IMR-90 (cell line): ENCODE data around the gene NT5DC1. TPM values are rescaled to one million over a fixed set of nuclear protein-coding genes. Genes with fewer than 3 reads are reported as not detected.

ENCODE experiments used
- ATAC-seq: fragments of 200-7000 bp; cut with Tn5 transposase; 2 replicates; pipeline ENCODE4 v1.9.1; 2020; ENCODE audit warnings: low read depth, mild to moderate bottlenecking, moderate library complexity
- BruUV-seq: library from RNA; stranded (reverse); fragments of 400-500 nt; replicated peaks from 2 replicates; lab custom pipeline; 2021; lab: Mats Ljungman, UMichigan
- CTCF ChIA-PET: fragments of 300-600 bp; formaldehyde crosslinking; extraction: SDS; loops from one replicate; lab custom pipeline; 2021; ENCODE audit warnings: antibody characterized with exemption; lab: Yijun Ruan, JAX
- POLR2A ChIA-PET: fragments of 300-600 bp; sonication (Branson Sonifier 250); formaldehyde crosslinking; loops from one replicate; lab custom pipeline; 2022; ENCODE audit warnings: antibody characterized with exemption; ENCODE audit not compliant: unreplicated experiment; lab: Charles Lee
- DNase-seq: peaks from one replicate; pipeline ENCODE4 v3.0.0; 2013
- H2AFZ ChIP-seq: replicated peaks from 2 replicates; pipeline ENCODE3; 2013; ENCODE audit warnings: low read length, mild to moderate bottlenecking; ENCODE audit not compliant: poor library complexity
- H2AK5ac ChIP-seq: 2 replicates; pipeline ENCODE4 v1.6.1; 2013; ENCODE audit warnings: low read depth, low read length, inconsistent platforms
- H2AK9ac ChIP-seq: replicated peaks from 2 replicates; pipeline ENCODE3; 2013; ENCODE audit warnings: mild to moderate bottlenecking, low read depth, low read length, moderate library complexity; ENCODE audit not compliant: poor library complexity
- H2BK120ac ChIP-seq: 2 replicates; pipeline ENCODE4 v1.6.1; 2013; ENCODE audit warnings: low read depth, low read length, inconsistent platforms
- H2BK15ac ChIP-seq: 3 replicates; pipeline ENCODE4 v1.6.1; 2013; ENCODE audit warnings: low read depth, low read length, inconsistent platforms
- H2BK20ac ChIP-seq: 2 replicates; pipeline ENCODE4 v1.6.1; 2013; ENCODE audit warnings: low read depth, mild to moderate bottlenecking, inconsistent platforms, low read length, moderate library complexity
- H2BK5ac ChIP-seq: 2 replicates; pipeline ENCODE4 v1.6.1; 2013; ENCODE audit warnings: mild to moderate bottlenecking, low read depth, low read length, inconsistent platforms; ENCODE audit not compliant: poor library complexity, severe bottlenecking
- H3K14ac ChIP-seq: replicated peaks from 2 replicates; pipeline ENCODE4 v1.6.1; 2013; ENCODE audit warnings: low read depth, low read length, inconsistent platforms
- H3K18ac ChIP-seq: 2 replicates; pipeline ENCODE4 v1.6.1; 2013; ENCODE audit warnings: low read depth, low read length, control low read depth
- H3K23ac ChIP-seq: 2 replicates; pipeline ENCODE4 v1.6.1; 2013; ENCODE audit warnings: low read depth, low read length, inconsistent platforms
- H3K27ac ChIP-seq: 2 replicates; pipeline ENCODE4 v1.5.1; 2013; ENCODE audit warnings: mild to moderate bottlenecking, control low read depth, low read length; ENCODE audit not compliant: insufficient read depth
- H3K27me3 ChIP-seq: 2 replicates; pipeline ENCODE4 v1.6.1; 2013; ENCODE audit warnings: low read length; ENCODE audit not compliant: control insufficient read depth, insufficient read depth
- H3K36me3 ChIP-seq: 2 replicates; pipeline ENCODE4 v1.6.1; 2013; ENCODE audit warnings: low read length, mixed read lengths; ENCODE audit not compliant: control insufficient read depth, insufficient read depth
- H3K4ac ChIP-seq: 2 replicates; pipeline ENCODE4 v1.6.1; 2013; ENCODE audit warnings: low read depth, low read length, inconsistent platforms
- H3K4me1 ChIP-seq: 2 replicates; pipeline ENCODE4 v1.6.1; 2013; ENCODE audit warnings: low read length, mixed read lengths; ENCODE audit not compliant: control insufficient read depth, insufficient read depth
- H3K4me2 ChIP-seq: 2 replicates; pipeline ENCODE4 v1.6.1; 2013; ENCODE audit warnings: low read depth, mild to moderate bottlenecking, control low read depth, low read length, moderate library complexity
- H3K4me3 ChIP-seq: 2 replicates; pipeline ENCODE4 v1.5.1; 2013; ENCODE audit warnings: low read depth, mild to moderate bottlenecking, control low read depth, low read length, moderate library complexity; ENCODE audit not compliant: insufficient read depth
- H3K56ac ChIP-seq: 2 replicates; pipeline ENCODE4 v1.6.1; 2013; ENCODE audit warnings: low read length, inconsistent platforms; ENCODE audit not compliant: insufficient read depth; ENCODE audit errors: extremely low read depth
- H3K79me1 ChIP-seq, 2 experiments: 2 replicates each; pipeline ENCODE4 v1.6.1; 2013; ENCODE audit warnings: low read length in 2 of 2, inconsistent platforms in 1 of 2, low read depth in 1 of 2
- H3K9ac ChIP-seq: 2 replicates; pipeline ENCODE4 v1.6.1; 2013; ENCODE audit warnings: low read depth, low read length, control low read depth
- H3K9me1 ChIP-seq: 2 replicates; pipeline ENCODE4 v1.6.1; 2013; ENCODE audit warnings: low read length, inconsistent platforms; ENCODE audit not compliant: insufficient read depth
- H3K9me3 ChIP-seq: 2 replicates; pipeline ENCODE4 v1.6.1; 2013; ENCODE audit warnings: low read length; ENCODE audit not compliant: control insufficient read depth, insufficient read depth
- H4K20me1 ChIP-seq: 2 replicates; pipeline ENCODE4 v1.6.1; 2013; ENCODE audit warnings: low read length, inconsistent platforms; ENCODE audit not compliant: insufficient read depth
- H4K5ac ChIP-seq: 2 replicates; pipeline ENCODE4 v1.6.1; 2013; ENCODE audit warnings: mild to moderate bottlenecking, low read depth, low read length, control low read depth
- H4K8ac ChIP-seq, 2 experiments: 2 replicates each; pipeline ENCODE4 v1.6.1; 2013; ENCODE audit warnings: low read depth in 2 of 2, low read length in 2 of 2, control low read depth in 1 of 2, inconsistent platforms in 1 of 2
- H4K91ac ChIP-seq: 2 replicates; pipeline ENCODE4 v1.6.1; 2013; ENCODE audit warnings: low read depth, low read length, inconsistent platforms; ENCODE audit not compliant: insufficient read depth
- CEBPB ChIP-seq: IDR thresholded peaks from 2 replicates; pipeline ENCODE4 v1.6.1; 2012; ENCODE audit warnings: low read depth, low read length, improper control_type of control experiment
- MAFK ChIP-seq: IDR thresholded peaks from 2 replicates; pipeline ENCODE4 v1.6.1; 2012; ENCODE audit warnings: low read depth, low read length, improper control_type of control experiment
- POLR2A ChIP-seq: IDR thresholded peaks from 2 replicates; pipeline ENCODE4 v1.6.1; 2012; ENCODE audit warnings: mild to moderate bottlenecking, low read depth, low read length
- RFX5 ChIP-seq: IDR thresholded peaks from 2 replicates; pipeline ENCODE4 v1.8.0; 2012; ENCODE audit warnings: low read depth, mild to moderate bottlenecking, low read length, moderate library complexity
- SMC3 ChIP-seq: fragments of 150-350 bp; IDR thresholded peaks from 2 replicates; pipeline ENCODE4 v1.6.1; 2016; ENCODE audit warnings: low read depth, mild to moderate bottlenecking, antibody characterized with exemption, low read length, moderate library complexity
- WGBS, 2 experiments: methylation state at CpG; one replicate each; pipeline versions ENCODE4 v1.1.5 to v1.1.7; 2013; ENCODE audit warnings: missing lambda C conversion rate in 2 of 2; ENCODE audit not compliant: insufficient read length in 1 of 2; ENCODE audit errors: extremely low coverage in 2 of 2; 5-methylcytosine and 5-hydroxymethylcytosine counted together
- dilution Hi-C: fragments of 300-500 bp; cut with HindIII; formaldehyde crosslinking; loops from one replicate; pipeline ENCODE4 v1.14.3; 2018; ENCODE audit warnings: low sequenced_read_pairs; ENCODE audit not compliant: unreplicated experiment
- in situ Hi-C: fragments of 300-500 bp; cut with MboI; formaldehyde crosslinking; loops from 3 replicates; pipeline ENCODE4 v1.14.3; 2019; ENCODE audit warnings: low sequenced_read_pairs, inconsistent platforms, mixed read lengths
- intact Hi-C: fragments of 100-400 bp; cut with micrococcal nuclease; formaldehyde crosslinking; loops from 2 replicates; pipeline ENCODE4 v1.10.0; 2022
- polyA plus RNA-seq, 3 experiments: library from polyadenylated mRNA; depleted of rRNA; stranded (reverse); fragments of >200 nt; gene quantifications; 2 replicates each; pipeline ENCODE4 v1.2.3, GENCODE V29; 2012; ENCODE audit warnings: low replicate concordance in 1 of 3
- total RNA-seq: library from RNA; depleted of rRNA; stranded (reverse); fragments of >200 nt; gene quantifications from 2 replicates; pipeline ENCODE4 v1.2.3, GENCODE V29; 2012

Gene NT5DC1
- total and polyA plus RNA-seq, 2 of the 4 experiments (the other 2 are of a cell fraction): 11.7 to 16.8 TPM

- POLR2A ChIA-PET: no interaction called here
- Histone ChIP-seq H2BK20ac (no peak overlapping the region), H3K4me2 (peak overlapping the region; percentile 70; the same call in 1 of the 2 replicates), H2AK5ac (no peak overlapping the region), H3K36me3 (no peaks in the 10 kb centered on the region; the same call in 1 of the 2 replicates), H2AFZ (no peak overlapping the region), H4K8ac (no peak overlapping the region), H3K56ac (no peak overlapping the region), H4K20me1 (no peaks in the 10 kb centered on the region), H3K27me3 (no peaks in the 10 kb centered on the region), H3K4me3 (no peak overlapping the region), H3K18ac (no peak overlapping the region), H3K79me1 (no peaks in the 10 kb centered on the region), H3K9me3 (no peaks in the 10 kb centered on the region), H3K9me1 (no peaks in the 10 kb centered on the region; the same call in 1 of the 2 replicates), H3K23ac (no peak overlapping the region), H2BK5ac (no peak overlapping the region), H2AK9ac (no peak overlapping the region), H2BK120ac (no peak overlapping the region), H4K91ac (no peak overlapping the region), H3K4ac (no peak overlapping the region), H3K27ac (no peak overlapping the region), H2BK15ac (no peak overlapping the region), H4K5ac (no peak overlapping the region), H3K14ac (no peak overlapping the region), H3K9ac (no peak overlapping the region), H3K4me1 (peaks cover 5% of the 10 kb centered on the region)
- in situ Hi-C loops: no loop called here
- intact Hi-C loops: loop anchor here (10.0 kb wide), 1 partner anchor 190 kb away; no protein-coding TSS in a partner anchor
- dilution Hi-C loops: no loop called here
- DNase-seq (no peak), ATAC-seq (0 out of 2 replicates have a peak, but pooled peaks have one; percentile 48)
- no peak for TF ChIP-seq RFX5
- TF ChIP-seq MAFK: peak; percentile 67
- TF ChIP-seq SMC3: no peak
- no peak for TF ChIP-seq CEBPB
- no peak for TF ChIP-seq POLR2A
- BruUV-seq: no TSS peak
- CTCF ChIA-PET: interaction anchor here (0.6 to 1.1 kb wide), 3 partner anchors 11 to 94 kb away, joined by 3 read pairs; no protein-coding TSS in a partner anchor
- WGBS, 2 experiments: no CpG with 5 or more reads among the region's 2 CpGs
These were observed 104.6 kb downstream of the NT5DC1 start for GRCh38 chr6:116205281-116205680.
